Upper lobe of left lung (tissue), 6 donors: Measurements from ENCODE around the gene KCND2. TPM values are rescaled to one million over a fixed set of nuclear protein-coding genes. Genes with fewer than 3 reads are reported as not detected.

ENCODE experiments used
- ATAC-seq, 2 donors: fragments of 200-7000 bp; cut with Tn5 transposase; one replicate each; pipeline ENCODE4 v1.9.1; 2022; ENCODE audit warnings: mild to moderate bottlenecking in 2 of 2, moderate library complexity in 2 of 2; ENCODE audit not compliant: low FRiP score in 2 of 2
- DNase-seq, 2 donors: peaks; one replicate each; pipeline ENCODE4 v3.0.0-alpha.2; 2019 to 2020
- H3K27ac ChIP-seq, 4 donors: fragments of 200-600 bp; sonication (generic); one replicate each; pipeline ENCODE4 v1.5.1; 2016 to 2019
- H3K27me3 ChIP-seq, 4 donors: fragments of 200-600 bp; sonication (generic); one replicate each; pipeline ENCODE4 v1.5.1; 2017 to 2019
- H3K36me3 ChIP-seq, 4 donors: fragments of 200-600 bp; sonication (generic); one replicate each; pipeline ENCODE4 v1.5.1; 2016 to 2019
- H3K4me1 ChIP-seq, 4 donors: fragments of 200-600 bp; sonication (generic); one replicate each; pipeline ENCODE4 v1.5.1; 2018 to 2019
- H3K4me3 ChIP-seq, 4 donors: fragments of 200-600 bp; sonication (generic); one replicate each; pipeline ENCODE4 v1.5.1; 2017 to 2019; ENCODE audit warnings: mild to moderate bottlenecking in 2 of 4, moderate library complexity in 1 of 4
- H3K9me3 ChIP-seq, 4 donors: fragments of 200-600 bp; sonication (generic); one replicate each; pipeline ENCODE4 v1.5.1; 2018 to 2019
- CTCF ChIP-seq, 6 experiments: fragments of 450-650 bp in 4 of 6; fragments of 200-600 bp in 2 of 6; sonication (generic) in 2 of 6; IDR thresholded peaks; one replicate each; pipeline ENCODE4 v1.5.1; 2016 to 2019; ENCODE audit warnings: antibody characterized with exemption in 6 of 6
- EP300 ChIP-seq, 4 donors: sonication (generic); formaldehyde crosslinking; IDR thresholded peaks; one replicate each; pipeline ENCODE4 v1.5.1; 2017; ENCODE audit warnings: antibody characterized with exemption in 4 of 4, control low read depth in 2 of 4
- POLR2A ChIP-seq, 4 donors: fragments of 450-650 bp; IDR thresholded peaks; one replicate each; pipeline ENCODE4 v1.5.1; 2016 to 2017; ENCODE audit warnings: antibody characterized with exemption in 4 of 4, mild to moderate bottlenecking in 2 of 4
- POLR2AphosphoS5 ChIP-seq, 2 donors: sonication (generic); formaldehyde crosslinking; IDR thresholded peaks; one replicate each; pipeline ENCODE4 v1.5.1; 2017; ENCODE audit warnings: antibody characterized with exemption in 2 of 2
- WGBS, 2 donors: methylation state at CpG; one replicate each; pipeline ENCODE4 v1.1.5; 2017 to 2018; 5-methylcytosine and 5-hydroxymethylcytosine counted together
- total RNA-seq, 6 donors: library from RNA; depleted of rRNA in 4 of 6; stranded (reverse); fragments of >200 nt in 4 of 6; gene quantifications; one replicate each; pipeline versions ENCODE4 v1.1.0 to v1.2.1, GENCODE V29; 2016 to 2021
- donor health status: DM: no; HTN: no; CAD: no; lungs with moderate emphysema.
- donor health status: DM: no; HTN: yes; CAD: no; lungs with severe emphysema.

The KCND2 gene
- total RNA-seq, 6 donors from 2014 or later, result under 0.01 to 0.67 (median 0.23) TPM; not detected in 2

- H3K36me3 ChIP-seq, result no peaks in the 10 kb centered on the region
- no peak for TF ChIP-seq EP300 (IDR thresholded peaks at IDR 0.05)
- no peak for TF ChIP-seq POLR2A (IDR thresholded peaks at IDR 0.05)
- no peak for TF ChIP-seq CTCF (IDR thresholded peaks at IDR 0.05)
- TF ChIP-seq POLR2AphosphoS5 (IDR thresholded peaks at IDR 0.05), result no peak
- no peak overlapping the region for H3K27ac ChIP-seq
- H3K27me3 ChIP-seq, result no peaks in the 10 kb centered on the region
- no peaks in the 10 kb centered on the region for H3K9me3 ChIP-seq
- H3K4me3 ChIP-seq, result no peak overlapping the region
- H3K4me1 ChIP-seq, result no peaks in the 10 kb centered on the region
- ATAC-seq, result no peak
- DNase-seq, result no peak
These were observed 100.2 kb downstream of the KCND2 start for GRCh38 chr7:120373174-120373573.

- no peaks in the 10 kb centered on the region for H3K4me1 ChIP-seq
- H3K27ac ChIP-seq, result no peak overlapping the region
- TF ChIP-seq EP300 (IDR thresholded peaks at IDR 0.05) (no peak), POLR2A (IDR thresholded peaks at IDR 0.05) (no peak), CTCF (IDR thresholded peaks at IDR 0.05) (no peak), POLR2AphosphoS5 (IDR thresholded peaks at IDR 0.05) (no peak)
- H3K27me3 ChIP-seq, result no peaks in the 10 kb centered on the region
- H3K36me3 ChIP-seq, result no peaks in the 10 kb centered on the region
- DNase-seq (no peak), ATAC-seq (no peak)
- H3K4me3 ChIP-seq, result no peak overlapping the region
- H3K9me3 ChIP-seq, result no peaks in the 10 kb centered on the region
These were observed 121.6 kb downstream of the KCND2 start for GRCh38 chr7:120394595-120394994.

- H3K36me3 ChIP-seq, result no peaks in the 10 kb centered on the region
- H3K4me1 ChIP-seq, result no peaks in the 10 kb centered on the region
- no peak overlapping the region for H3K4me3 ChIP-seq
- H3K27ac ChIP-seq, result no peak overlapping the region
- ATAC-seq (no peak), DNase-seq (no peak)
- TF ChIP-seq POLR2AphosphoS5 (IDR thresholded peaks at IDR 0.05), result no peak
- no peak for TF ChIP-seq CTCF (IDR thresholded peaks at IDR 0.05)
- no peak for TF ChIP-seq POLR2A (IDR thresholded peaks at IDR 0.05)
- TF ChIP-seq EP300 (IDR thresholded peaks at IDR 0.05), result no peak
- 51 to 64% methylated on average over 3 of the region's 3 CpGs for WGBS, 2 donors
- H3K27me3 ChIP-seq, result no peaks in the 10 kb centered on the region
- H3K9me3 ChIP-seq, result no peaks in the 10 kb centered on the region
These were observed 122.6 kb downstream of the KCND2 start for GRCh38 chr7:120395526-120396019.

- Histone ChIP-seq H3K4me3 (no peak overlapping the region), H3K27me3 (no peaks in the 10 kb centered on the region), H3K27ac (no peak overlapping the region), H3K4me1 (no peaks in the 10 kb centered on the region), H3K9me3 (no peaks in the 10 kb centered on the region), H3K36me3 (no peaks in the 10 kb centered on the region)
- no peak for TF ChIP-seq EP300 (IDR thresholded peaks at IDR 0.05)
- no peak for TF ChIP-seq POLR2A (IDR thresholded peaks at IDR 0.05)
- no peak for TF ChIP-seq CTCF (IDR thresholded peaks at IDR 0.05)
- TF ChIP-seq POLR2AphosphoS5 (IDR thresholded peaks at IDR 0.05), result no peak
- ATAC-seq (no peak), DNase-seq (no peak)
- WGBS, 2 donors, result 78 to 86% methylated on average over 3 of the region's 3 CpGs
These were observed 125.5 kb downstream of the KCND2 start for GRCh38 chr7:120398284-120399000.
